Tibial nerve (tissue), 4 donors: Measurements from ENCODE around the gene HID1.

ENCODE experiments used
- CTCF ChIP-seq, 5 experiments: fragments of 200-600 bp in 3 of 5; fragments of 450-650 bp in 2 of 5; sonication (generic) in 3 of 5; IDR thresholded peaks; one replicate each; pipeline ENCODE4 v1.5.1; 2016 to 2019; ENCODE audit warnings: antibody characterized with exemption in 5 of 5, mild to moderate bottlenecking in 3 of 5, moderate library complexity in 2 of 5
- EP300 ChIP-seq, 2 donors: sonication (generic); formaldehyde crosslinking; IDR thresholded peaks; one replicate each; pipeline ENCODE4 v1.6.1; 2017; ENCODE audit warnings: antibody characterized with exemption in 2 of 2, mild to moderate bottlenecking in 1 of 2
- POLR2A ChIP-seq, 2 donors: fragments of 450-650 bp; IDR thresholded peaks; one replicate each; pipeline ENCODE4 v1.6.1; 2017; ENCODE audit warnings: antibody characterized with exemption in 2 of 2, mild to moderate bottlenecking in 2 of 2, moderate library complexity in 2 of 2

GRCh38 chr17:74959826-74960515 is 12.6 kb downstream of the HID1 start:
- TF ChIP-seq CTCF (IDR thresholded peaks at IDR 0.05) = no peak
- no peak for TF ChIP-seq POLR2A (IDR thresholded peaks at IDR 0.05)
- TF ChIP-seq EP300 (IDR thresholded peaks at IDR 0.05) = no peak
